SU-DHL-6 (cell line): ENCODE results near the gene ABCC3.

Experiments used
- CTCF ChIP-seq: fragments of 200-600 bp; sonication (generic); IDR thresholded peaks from one replicate; pipeline ENCODE4 v1.5.1; 2017; ENCODE audit warnings: antibody characterized with exemption, mild to moderate bottlenecking, low read length, moderate library complexity; ENCODE audit not compliant: insufficient read depth, poor library complexity, severe bottlenecking
- EZH2phosphoT487 ChIP-seq: fragments of 200-600 bp; sonication (generic), shearing (Covaris generic); conservative IDR thresholded peaks from 2 replicates; pipeline ENCODE4 v1.6.1; 2018; ENCODE audit warnings: mild to moderate bottlenecking, antibody characterized with exemption, low read length, moderate library complexity, mixed read lengths

GRCh38 chr17:50707289-50708049, 72.8 kb downstream of the ABCC3 start, which contains the start of gene ANKRD40:
- no peak for TF ChIP-seq CTCF
- no peak for TF ChIP-seq EZH2phosphoT487
